HUES6 (cell line): ENCODE measurements around the gene PATJ.
"Not testable (repeated sequence)": the region's sequence is repeated elsewhere in the genome, so short reads cannot be mapped to it uniquely, and the experiment has no call there.

Source experiments
- H3K27ac ChIP-seq: 2 replicates; pipeline ENCODE4 v1.7.0; 2013; ENCODE audit warnings: low read depth, mild to moderate bottlenecking, low read length, inconsistent platforms
- H3K27me3 ChIP-seq: 2 replicates; pipeline ENCODE4 v1.6.1; 2013; ENCODE audit warnings: low read length; ENCODE audit not compliant: control insufficient read depth, insufficient read depth
- H3K36me3 ChIP-seq: 2 replicates; pipeline ENCODE4 v1.6.1; 2013; ENCODE audit warnings: low read length; ENCODE audit not compliant: control insufficient read depth, insufficient read depth
- H3K4me1 ChIP-seq: 2 replicates; pipeline ENCODE4 v1.6.1; 2013; ENCODE audit warnings: low read length; ENCODE audit not compliant: control insufficient read depth, insufficient read depth
- H3K4me3 ChIP-seq: 2 replicates; pipeline ENCODE4 v1.5.1; 2013; ENCODE audit warnings: low read depth, low read length
- H3K9ac ChIP-seq: one replicate; pipeline ENCODE4 v1.6.1; 2013; ENCODE audit warnings: mild to moderate bottlenecking, low read length
- H3K9me3 ChIP-seq: 2 replicates; pipeline ENCODE4 v1.6.1; 2013; ENCODE audit warnings: low read depth, low read length; ENCODE audit not compliant: control insufficient read depth, insufficient read depth

PATJ gene

DNA sequence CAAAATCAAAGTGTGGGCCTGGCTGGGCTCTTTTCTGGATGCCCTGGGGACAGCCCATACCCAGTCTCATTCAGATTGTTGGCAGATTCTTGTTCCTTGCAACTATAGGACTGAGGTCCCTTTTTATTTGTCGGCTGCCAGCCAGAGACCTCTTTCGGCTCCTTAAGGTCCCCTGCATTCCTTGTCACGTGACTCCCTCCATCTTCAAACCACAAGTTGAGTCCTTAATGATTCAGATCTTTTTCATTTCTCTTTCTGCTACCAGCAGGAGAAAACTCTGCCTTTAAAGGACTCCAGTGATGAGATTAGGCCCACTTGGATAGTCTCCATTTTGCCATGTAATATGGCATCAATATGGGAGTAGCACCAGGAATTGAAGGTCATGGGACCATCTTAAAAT lies 48.6 kb downstream of the PATJ start:
- Histone ChIP-seq H3K9ac (no peak overlapping the region), H3K4me3 (no peak overlapping the region), H3K27ac (no peak overlapping the region), H3K4me1 (no peaks in the 10 kb centered on the region), H3K27me3 (no peaks in the 10 kb centered on the region), H3K9me3 (no peaks in the 10 kb centered on the region), H3K36me3 (peaks cover 41% of the 10 kb centered on the region)

DNA sequence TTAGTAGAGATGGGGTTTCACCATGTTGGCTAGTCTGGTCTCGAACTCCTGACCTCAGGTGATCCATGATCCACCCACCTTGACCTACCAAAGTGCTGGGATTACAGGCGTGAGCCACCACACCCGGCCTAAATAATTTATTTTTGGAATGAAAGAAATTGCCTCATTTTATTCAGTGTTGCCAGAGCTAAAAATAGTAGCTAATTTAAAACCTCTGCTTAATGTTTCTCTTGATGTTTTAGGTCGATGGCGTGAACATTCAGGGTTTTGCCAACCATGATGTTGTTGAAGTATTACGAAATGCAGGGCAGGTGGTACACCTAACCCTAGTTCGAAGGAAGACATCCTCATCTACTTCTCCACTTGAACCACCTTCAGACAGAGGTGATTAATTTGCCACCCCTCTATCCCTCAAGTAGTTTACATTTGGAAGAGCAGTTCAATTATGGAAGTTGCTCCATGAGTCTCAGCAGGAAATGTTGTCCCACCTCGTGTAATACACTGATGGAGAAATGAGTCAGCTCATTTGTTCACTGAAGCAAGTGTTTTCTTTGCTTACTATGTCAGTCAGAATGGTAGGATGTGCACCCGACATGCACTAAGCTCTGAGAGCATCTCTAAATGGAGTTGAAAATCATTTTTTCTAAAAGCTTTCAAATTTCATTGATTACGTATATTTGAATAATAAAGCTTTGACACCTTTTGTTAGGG lies 54.9 kb downstream of the PATJ start:
- Histone ChIP-seq H3K4me3 (no peak overlapping the region), H3K36me3 (peaks cover 40% of the 10 kb centered on the region), H3K27me3 (no peaks in the 10 kb centered on the region), H3K9ac (no peak overlapping the region), H3K9me3 (no peaks in the 10 kb centered on the region), H3K4me1 (no peaks in the 10 kb centered on the region), H3K27ac (no peak overlapping the region)

DNA sequence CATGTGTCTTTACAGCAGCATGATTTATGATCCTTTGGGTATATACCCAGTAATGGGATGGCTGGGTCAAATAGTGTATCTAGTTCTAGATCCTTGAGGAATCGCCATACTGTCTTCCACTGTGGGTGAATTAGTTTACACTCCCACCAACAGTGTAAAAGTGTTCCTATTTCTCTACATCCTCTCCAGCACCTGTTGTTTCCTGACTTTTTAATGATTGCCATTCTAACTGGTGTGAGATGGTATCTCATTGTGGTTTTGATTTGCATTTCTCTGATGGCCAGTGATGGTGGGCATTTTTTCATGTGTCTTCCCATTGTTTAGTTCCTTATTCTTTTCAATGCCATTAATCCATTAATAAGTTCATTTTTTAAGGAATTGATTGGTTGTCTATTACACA lies 58.8 kb downstream of the PATJ start:
- not testable (repeated sequence) for H3K27me3 ChIP-seq, H3K4me1 ChIP-seq, H3K27ac ChIP-seq, H3K4me3 ChIP-seq, H3K9me3 ChIP-seq, H3K9ac ChIP-seq
- peaks cover 56% of the 10 kb centered on the region for H3K36me3 ChIP-seq

DNA sequence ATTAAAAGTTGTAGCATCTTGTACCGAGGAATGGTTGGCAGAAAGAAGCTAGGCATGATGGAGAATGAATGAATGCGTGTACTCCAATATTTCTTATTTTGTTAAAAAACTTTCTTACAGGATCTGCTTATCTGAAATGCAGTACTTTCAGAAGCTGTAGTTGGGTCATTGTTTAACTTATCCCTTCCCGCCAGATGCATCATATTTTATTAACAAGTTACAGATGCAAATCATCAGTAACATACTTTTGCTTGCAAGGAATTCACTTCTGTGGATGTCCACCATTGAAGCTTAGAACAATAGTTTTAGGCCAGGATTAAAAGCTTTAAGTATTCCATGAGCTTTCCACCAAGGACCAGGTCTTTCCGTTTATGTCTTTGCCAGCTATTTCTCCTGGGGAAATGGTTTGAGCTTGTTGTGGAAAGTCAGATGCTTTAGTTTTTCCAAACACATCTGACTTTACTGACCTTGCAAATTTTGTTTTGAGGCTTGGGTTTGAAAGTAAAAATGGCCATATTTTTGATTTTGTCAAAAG lies 65.4 kb downstream of the PATJ start:
- Histone ChIP-seq H3K4me3 (no peak overlapping the region), H3K4me1 (no peaks in the 10 kb centered on the region), H3K9me3 (no peaks in the 10 kb centered on the region), H3K36me3 (peaks cover 35% of the 10 kb centered on the region), H3K27me3 (no peaks in the 10 kb centered on the region), H3K27ac (no peak overlapping the region), H3K9ac (no peak overlapping the region)

DNA sequence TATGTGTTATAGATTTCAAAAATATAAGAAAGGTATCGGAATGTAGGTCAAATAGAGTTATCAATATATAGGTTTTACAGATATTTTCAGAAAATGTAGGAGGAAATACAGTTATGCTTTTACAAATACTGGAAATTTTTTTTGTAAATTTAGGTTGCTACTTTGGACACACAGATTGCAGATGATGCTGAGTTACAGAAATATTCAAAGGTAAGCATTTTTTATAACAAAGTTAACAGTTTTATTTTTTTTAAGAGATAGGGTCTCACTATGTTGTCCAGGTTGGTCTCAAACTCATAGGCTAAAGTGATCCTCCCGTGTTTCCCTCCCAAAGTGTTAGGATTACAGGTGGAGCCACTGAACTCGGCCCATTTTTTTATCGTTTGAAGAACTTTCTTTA lies 66.0 kb downstream of the PATJ start:
- Histone ChIP-seq H3K9me3 (no peaks in the 10 kb centered on the region), H3K4me3 (no peak overlapping the region), H3K36me3 (peaks cover 34% of the 10 kb centered on the region), H3K27ac (no peak overlapping the region), H3K9ac (no peak overlapping the region), H3K27me3 (no peaks in the 10 kb centered on the region), H3K4me1 (no peaks in the 10 kb centered on the region)

DNA sequence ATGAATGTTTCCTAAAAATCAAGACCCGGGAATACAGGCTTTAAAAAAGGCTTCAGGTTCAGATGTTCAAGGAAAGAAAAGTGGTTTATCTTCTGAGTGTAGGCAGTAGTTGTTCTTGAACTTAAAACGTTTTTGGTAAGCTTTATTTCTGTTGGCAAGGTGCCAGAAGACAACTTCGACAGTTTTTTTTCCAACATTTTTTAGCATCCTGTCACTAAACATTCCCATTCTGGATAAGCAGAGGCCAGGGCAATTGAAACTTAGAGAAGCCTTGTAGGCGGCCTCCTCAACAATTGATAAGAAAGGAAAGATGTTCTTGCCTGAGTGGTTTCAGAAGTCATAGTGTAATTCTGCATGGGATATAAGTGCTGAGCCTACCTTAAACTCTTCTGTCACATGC lies 66.7 kb downstream of the PATJ start:
- H3K9me3 ChIP-seq = no peaks in the 10 kb centered on the region
- H3K36me3 ChIP-seq = peaks cover 32% of the 10 kb centered on the region
- no peak overlapping the region for H3K27ac ChIP-seq
- no peaks in the 10 kb centered on the region for H3K27me3 ChIP-seq
- no peak overlapping the region for H3K4me3 ChIP-seq
- no peak overlapping the region for H3K9ac ChIP-seq
- H3K4me1 ChIP-seq = no peaks in the 10 kb centered on the region

DNA sequence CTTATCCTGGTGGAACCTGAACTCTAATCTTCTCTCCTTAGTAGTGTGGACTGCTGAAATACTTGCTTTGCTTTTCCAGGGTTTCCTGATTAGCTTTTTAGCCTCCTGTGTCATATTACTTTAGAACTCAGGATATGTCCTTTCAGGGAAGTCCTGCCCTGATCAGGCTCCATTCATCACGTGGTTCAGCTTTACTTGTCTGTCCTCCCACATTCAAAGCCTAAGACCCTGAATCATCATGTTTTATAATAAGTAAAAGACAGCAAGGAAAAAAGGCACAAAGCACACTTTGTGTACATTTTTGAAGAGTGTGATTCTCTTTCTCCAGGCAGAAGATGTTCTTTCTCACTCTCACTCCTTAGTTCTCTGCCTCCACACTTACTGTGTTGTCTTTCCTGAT lies 70.6 kb downstream of the PATJ start:
- no peak overlapping the region for H3K27ac ChIP-seq
- H3K4me3 ChIP-seq = no peak overlapping the region
- no peak overlapping the region for H3K9ac ChIP-seq
- H3K9me3 ChIP-seq = no peaks in the 10 kb centered on the region
- H3K4me1 ChIP-seq = no peaks in the 10 kb centered on the region
- no peaks in the 10 kb centered on the region for H3K27me3 ChIP-seq
- H3K36me3 ChIP-seq = peaks cover 16% of the 10 kb centered on the region

DNA sequence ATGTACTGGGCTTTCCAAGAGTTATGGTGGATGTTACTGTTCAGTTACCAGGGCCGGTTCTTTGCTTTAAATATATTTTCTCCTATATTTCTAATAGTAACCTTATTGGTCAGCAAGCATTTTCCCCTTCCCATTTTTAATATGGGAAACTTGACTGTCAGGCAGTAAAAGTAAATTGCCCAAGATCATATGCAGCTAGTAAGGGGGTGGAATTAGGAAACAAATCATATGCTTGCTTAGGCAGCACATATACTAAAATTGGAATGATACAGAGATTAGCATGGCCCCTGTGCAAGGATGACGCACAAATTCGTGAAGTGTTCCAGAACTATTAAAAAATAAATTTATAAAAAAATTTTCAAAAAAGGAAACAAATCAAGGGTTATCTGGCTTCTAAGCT lies 73.9 kb downstream of the PATJ start:
- no peak overlapping the region for H3K9ac ChIP-seq
- H3K27me3 ChIP-seq = no peaks in the 10 kb centered on the region
- H3K36me3 ChIP-seq = peaks cover 25% of the 10 kb centered on the region
- no peaks in the 10 kb centered on the region for H3K4me1 ChIP-seq
- no peak overlapping the region for H3K27ac ChIP-seq
- H3K9me3 ChIP-seq = no peaks in the 10 kb centered on the region
- H3K4me3 ChIP-seq = no peak overlapping the region

DNA sequence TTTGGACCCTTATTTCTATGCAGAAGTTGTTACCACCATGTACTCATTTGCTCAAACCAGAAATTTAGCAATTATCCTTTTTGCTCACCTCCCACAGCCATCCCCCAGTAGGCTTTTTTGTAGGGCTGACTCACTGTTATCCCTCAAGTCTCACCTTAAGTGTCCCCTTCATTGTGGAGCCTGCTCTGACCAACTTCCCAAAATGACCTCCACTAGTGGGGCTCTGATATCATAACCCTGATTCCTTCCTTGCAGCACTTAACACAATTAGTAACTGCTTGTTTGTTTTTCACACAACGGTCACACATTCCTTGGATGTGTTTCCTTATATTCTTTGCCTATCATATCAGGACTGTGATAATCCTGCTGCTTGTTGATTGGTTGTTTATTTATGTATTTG lies 76.7 kb downstream of the PATJ start:
- peaks cover 47% of the 10 kb centered on the region for H3K36me3 ChIP-seq
- H3K9ac ChIP-seq = no peak overlapping the region
- H3K4me3 ChIP-seq = no peak overlapping the region
- H3K27ac ChIP-seq = no peak overlapping the region
- no peaks in the 10 kb centered on the region for H3K4me1 ChIP-seq
- no peaks in the 10 kb centered on the region for H3K9me3 ChIP-seq
- no peaks in the 10 kb centered on the region for H3K27me3 ChIP-seq

DNA sequence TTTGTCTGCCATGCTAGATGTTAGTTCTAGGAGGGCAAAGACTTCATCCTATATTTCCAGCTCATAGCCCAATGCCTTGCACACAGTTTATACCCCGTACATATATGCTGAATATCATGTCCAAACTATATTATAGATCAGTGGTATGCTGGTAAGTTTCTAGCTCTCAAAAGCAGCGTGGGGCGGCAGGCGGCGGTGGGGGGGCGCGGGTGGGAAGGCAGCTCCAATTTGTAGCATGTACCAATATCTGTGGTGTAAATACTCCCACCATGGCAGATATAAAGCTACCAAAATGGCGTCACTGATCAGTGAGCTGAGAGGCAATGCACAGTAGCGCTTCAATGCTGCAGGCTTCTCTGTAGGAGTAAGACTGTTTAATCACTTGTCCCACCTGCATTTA lies 77.1 kb downstream of the PATJ start:
- Histone ChIP-seq H3K27ac (no peak overlapping the region), H3K4me3 (no peak overlapping the region), H3K36me3 (peaks cover 49% of the 10 kb centered on the region), H3K9me3 (no peaks in the 10 kb centered on the region), H3K9ac (no peak overlapping the region), H3K27me3 (no peaks in the 10 kb centered on the region), H3K4me1 (no peaks in the 10 kb centered on the region)

DNA sequence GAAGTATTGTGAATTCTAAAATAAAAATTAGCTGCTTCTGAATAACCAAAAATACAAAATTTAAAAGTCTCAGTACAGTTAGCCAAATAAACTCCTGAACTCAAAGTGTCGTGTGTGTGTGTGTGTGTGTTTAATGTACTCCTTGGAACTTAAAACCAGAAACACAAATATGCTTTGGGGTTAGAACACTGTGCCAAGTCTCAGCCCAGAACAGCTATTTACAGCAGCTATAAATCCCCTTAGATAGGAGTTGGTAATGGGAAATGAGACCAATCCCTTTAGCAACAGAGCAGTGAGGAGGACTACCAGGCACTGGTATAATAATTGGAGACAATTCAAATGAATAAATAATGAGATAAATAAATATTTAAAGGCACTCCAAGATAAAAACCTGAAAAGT lies 83.1 kb downstream of the PATJ start:
- Histone ChIP-seq H3K27me3 (no peaks in the 10 kb centered on the region), H3K9me3 (no peaks in the 10 kb centered on the region), H3K9ac (no peak overlapping the region), H3K27ac (no peak overlapping the region), H3K4me1 (no peaks in the 10 kb centered on the region), H3K36me3 (peaks cover 74% of the 10 kb centered on the region), H3K4me3 (no peak overlapping the region)
